HG02840 (cell line): Measurements from ENCODE around the gene DMXL1.

ENCODE experiments used
- ATAC-seq: cut with Tn5 transposase; IDR thresholded peaks from one replicate; pipeline ENCODE4 v1.9.1; 2021; ENCODE audit warnings: mild to moderate bottlenecking, moderate library complexity, moderate number of reproducible peaks; ENCODE audit not compliant: unreplicated experiment, low FRiP score

DMXL1 gene

GRCh38 chr5:119285070-119285916 is 214.4 kb downstream of the DMXL1 start:
- no peak for ATAC-seq

DNA sequence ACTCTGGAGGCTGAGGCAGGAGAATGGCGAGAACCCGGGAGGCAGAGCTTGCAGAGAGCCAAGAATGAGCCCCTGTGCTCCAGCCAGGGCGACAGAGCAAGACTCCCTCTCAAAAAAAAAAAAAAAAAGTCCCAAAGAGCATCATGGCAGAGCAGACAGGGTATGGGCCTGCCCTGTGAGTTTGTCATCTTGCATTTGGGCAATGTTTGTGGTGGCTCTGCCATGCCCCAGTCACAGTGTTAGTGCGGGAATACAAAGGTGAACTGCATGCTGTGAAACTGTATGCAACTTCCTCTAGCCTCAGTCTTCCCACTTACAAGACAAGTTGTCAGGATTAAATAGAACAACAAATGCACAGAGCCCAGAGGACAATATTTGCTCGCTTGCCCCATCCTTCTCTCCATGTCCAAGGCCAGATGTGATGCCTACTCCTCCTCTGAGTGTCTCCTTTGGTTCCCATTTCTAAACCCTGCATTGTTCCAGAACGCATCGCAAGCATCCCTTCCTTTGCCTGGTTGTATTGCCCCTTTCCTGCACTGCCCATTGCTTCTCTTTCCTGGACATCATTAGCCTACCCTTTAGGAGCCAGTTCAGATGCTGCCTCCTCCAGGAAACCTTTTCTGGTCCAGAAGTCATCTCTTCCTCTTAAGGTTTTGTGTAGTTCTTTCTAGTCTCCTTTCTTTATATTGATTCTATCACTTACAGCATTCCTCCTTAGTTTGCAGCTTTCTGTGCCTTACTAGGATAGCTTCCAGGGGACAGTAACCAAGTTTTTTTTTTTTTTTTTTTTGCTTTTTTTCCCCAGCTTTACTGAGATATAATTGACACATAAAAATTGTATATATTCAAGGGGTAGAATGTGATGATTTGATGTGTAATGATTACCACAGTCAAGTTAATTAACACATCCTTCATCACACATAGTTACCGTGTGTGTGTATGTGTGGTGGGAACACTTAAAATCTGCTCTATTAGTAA is 215.9 kb downstream of the DMXL1 start:
- no peak for ATAC-seq

- ATAC-seq, result peak; percentile 49
Observed at GRCh38 chr5:119287547-119288111, 216.7 kb downstream of the DMXL1 start.

GRCh38 chr5:119288379-119289033 is 217.6 kb downstream of the DMXL1 start:
- no peak for ATAC-seq

- ATAC-seq, result no peak
Observed at GRCh38 chr5:119289438-119290044, 218.7 kb downstream of the DMXL1 start.

GRCh38 chr5:119290161-119290569 is 219.3 kb downstream of the DMXL1 start:
- ATAC-seq, result peak; percentile 81

DNA sequence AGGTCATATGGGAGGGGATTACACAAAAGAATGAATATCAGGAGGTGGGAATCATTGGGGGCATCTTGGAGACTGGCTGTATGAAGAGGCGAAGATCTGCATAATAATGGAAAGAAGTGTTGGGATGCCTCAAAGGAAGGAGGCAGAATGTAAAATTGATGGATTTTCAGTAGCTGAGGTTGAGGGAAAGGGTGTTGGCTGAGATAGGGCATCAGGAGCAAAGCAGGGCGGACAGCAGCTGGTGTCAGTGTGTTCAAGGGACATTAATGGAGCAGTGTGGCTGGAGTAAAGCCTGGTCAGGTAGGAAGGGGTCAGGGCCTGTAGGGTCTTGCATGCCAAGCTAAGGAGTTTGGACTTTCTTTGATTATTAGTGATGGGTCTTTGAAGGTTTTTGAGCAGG is 219.7 kb downstream of the DMXL1 start:
- no peak for ATAC-seq

DNA sequence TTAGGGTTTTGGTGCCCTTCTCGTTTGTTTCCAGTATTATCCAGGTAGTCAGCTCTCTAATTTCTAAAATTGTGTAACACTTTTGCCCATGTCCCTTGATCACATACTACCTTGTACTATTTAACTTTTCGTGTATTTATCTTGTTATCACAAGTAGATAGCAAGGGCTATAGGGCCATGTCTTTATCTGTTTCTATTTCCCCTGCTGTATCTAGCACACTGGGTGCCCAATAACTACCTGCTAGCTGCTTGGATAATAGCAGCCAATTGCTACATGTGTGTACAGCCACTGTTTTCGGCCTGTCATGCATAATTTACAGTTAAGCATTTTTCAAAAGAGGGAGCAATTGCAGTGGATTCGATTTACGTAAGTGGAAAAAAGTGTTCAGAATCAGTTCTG is 220.2 kb downstream of the DMXL1 start:
- no peak for ATAC-seq

- ATAC-seq, result no peak
Observed at GRCh38 chr5:119291877-119292276, 221.0 kb downstream of the DMXL1 start.

GRCh38 chr5:119292701-119293515 is 222.0 kb downstream of the DMXL1 start:
- no peak for ATAC-seq

DNA sequence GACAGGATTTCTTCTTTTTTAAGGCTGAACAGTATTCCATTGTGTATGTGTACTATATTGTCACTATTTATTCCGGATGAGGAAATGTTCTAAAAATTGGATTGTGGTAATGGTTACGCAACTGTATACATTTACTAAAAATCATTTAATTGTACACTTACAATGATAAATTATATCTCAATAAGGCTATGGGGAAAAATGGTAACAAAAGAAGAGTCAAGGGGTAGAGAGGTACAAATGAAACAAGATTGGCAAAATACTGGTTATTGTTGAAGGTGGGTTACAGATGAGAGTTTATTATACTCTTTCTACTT is 222.6 kb downstream of the DMXL1 start:
- ATAC-seq, result no peak
